Measurements from ENCODE around the gene ZNF287.
"Not testable (repeated sequence)": the region's sequence is repeated elsewhere in the genome, so short reads cannot be mapped to it uniquely, and the experiment has no call there.

Gene ZNF287

GRCh38 chr17:16534236-16534635 is 34.8 kb downstream of the ZNF287 start:
- no peak overlapping the region for H3K4me3 ChIP-seq (ENCODE audit: low read depth, low read length)
- TF ChIP-seq CTCF (IDR thresholded peaks at IDR 0.05; ENCODE audit: low read depth, low read length): no peak

- no peak overlapping the region for H3K4me3 ChIP-seq (ENCODE audit: low read depth, low read length)
- no peak for TF ChIP-seq CTCF (IDR thresholded peaks at IDR 0.05; ENCODE audit: low read depth, low read length)
Observed at GRCh38 chr17:16529906-16530305, 39.1 kb downstream of the ZNF287 start.

- no peak for TF ChIP-seq CTCF (IDR thresholded peaks at IDR 0.05; ENCODE audit: low read depth, low read length)
- H3K4me3 ChIP-seq (ENCODE audit: low read depth, low read length): no peak overlapping the region
Observed at GRCh38 chr17:16527298-16527697, 41.7 kb downstream of the ZNF287 start.

- TF ChIP-seq CTCF (IDR thresholded peaks at IDR 0.05; ENCODE audit: low read depth, low read length): peak; percentile 10; the same call in 1 of the 2 replicates
- H3K4me3 ChIP-seq (ENCODE audit: low read depth, low read length): not testable (repeated sequence)
Observed at GRCh38 chr17:16525556-16525955, 43.4 kb downstream of the ZNF287 start.

- no peak overlapping the region for H3K4me3 ChIP-seq (ENCODE audit: low read depth, low read length)
- TF ChIP-seq CTCF (IDR thresholded peaks at IDR 0.05; ENCODE audit: low read depth, low read length): peak; percentile 86
Observed at GRCh38 chr17:16521070-16521727, 47.8 kb downstream of the ZNF287 start.

- no peak overlapping the region for H3K4me3 ChIP-seq (ENCODE audit: low read depth, low read length)
- TF ChIP-seq CTCF (IDR thresholded peaks at IDR 0.05; ENCODE audit: low read depth, low read length): no peak
Observed at GRCh38 chr17:16519021-16519420, 50.0 kb downstream of the ZNF287 start.

GRCh38 chr17:16517477-16517876 is 51.5 kb downstream of the ZNF287 start:
- no peak overlapping the region for H3K4me3 ChIP-seq (ENCODE audit: low read depth, low read length)
- no peak for TF ChIP-seq CTCF (IDR thresholded peaks at IDR 0.05; ENCODE audit: low read depth, low read length)

All from WI38 (cell line).